Measurements from ENCODE around the gene GAP43.
"Not testable (repeated sequence)": the region's sequence is repeated elsewhere in the genome, so short reads cannot be mapped to it uniquely, and the experiment has no call there.

DNA sequence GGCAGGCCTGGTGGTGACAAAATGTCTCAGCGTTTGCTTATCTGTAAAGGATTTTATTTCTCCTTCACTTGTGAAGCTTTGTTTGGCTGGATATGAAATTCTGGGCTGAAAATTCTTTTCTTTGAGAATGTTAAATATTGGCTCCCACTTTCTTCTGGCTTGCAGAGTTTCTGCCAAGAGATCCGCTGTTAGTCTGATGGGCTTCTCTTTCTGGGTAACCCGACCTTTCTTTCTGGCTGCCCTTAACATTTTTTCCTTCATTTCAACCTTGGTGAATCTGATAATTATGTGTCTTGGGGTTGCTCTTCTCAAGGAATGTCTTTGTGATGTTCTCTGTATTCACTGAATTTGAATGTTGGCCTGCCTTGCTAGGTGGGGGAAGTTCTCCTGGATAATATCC is 113.0 kb downstream of the GAP43 start:
- TF ChIP-seq CTCF, POLR2A (IDR thresholded peaks at IDR 0.05): not testable (repeated sequence)

Data from thyroid gland (tissue), 4 donors.